Colon (tissue), 2 donors: ENCODE results near the gene OR51F2.
"Not testable (repeated sequence)": the region's sequence is repeated elsewhere in the genome, so short reads cannot be mapped to it uniquely, and the experiment has no call there.

Source experiments
- FAIRE-seq: peaks from 2 replicates; lab custom pipeline; 2012; peaks lifted over from hg19 to GRCh38; lab: Jason Lieb, UNC
- donor health status: control.
- donor health status: control.

The OR51F2 gene, protein sequence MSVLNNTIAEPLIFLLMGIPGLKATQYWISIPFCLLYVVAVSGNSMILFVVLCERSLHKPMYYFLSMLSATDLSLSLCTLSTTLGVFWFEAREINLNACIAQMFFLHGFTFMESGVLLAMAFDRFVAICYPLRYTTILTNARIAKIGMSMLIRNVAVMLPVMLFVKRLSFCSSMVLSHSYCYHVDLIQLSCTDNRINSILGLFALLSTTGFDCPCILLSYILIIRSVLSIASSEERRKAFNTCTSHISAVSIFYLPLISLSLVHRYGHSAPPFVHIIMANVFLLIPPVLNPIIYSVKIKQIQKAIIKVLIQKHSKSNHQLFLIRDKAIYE

DNA sequence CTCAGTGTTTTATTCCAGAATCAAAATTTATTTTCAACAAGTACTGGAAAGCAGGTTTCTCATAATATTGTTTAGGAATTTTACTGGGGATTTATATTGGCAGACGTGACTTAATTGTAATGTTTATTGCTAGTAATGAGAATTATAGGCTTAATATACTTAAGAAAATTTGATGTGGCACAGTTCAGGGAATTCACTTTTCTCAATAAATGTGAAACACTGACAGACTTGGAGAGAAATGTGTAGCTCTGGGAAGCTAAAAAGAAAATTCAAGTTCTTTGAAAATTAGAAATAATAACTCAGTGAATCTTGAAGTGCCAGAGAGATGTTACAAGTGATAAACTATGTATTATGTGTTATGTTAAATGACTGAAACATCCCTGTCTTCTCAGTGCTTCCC lies at the start of gene OR51F2:
Gene OR51F2, plus strand, starts transcription at position 301 of the 400 bp plus-strand sequence. CDS start 101 bp downstream, outside the sequence.
- FAIRE-seq, result no peak

DNA sequence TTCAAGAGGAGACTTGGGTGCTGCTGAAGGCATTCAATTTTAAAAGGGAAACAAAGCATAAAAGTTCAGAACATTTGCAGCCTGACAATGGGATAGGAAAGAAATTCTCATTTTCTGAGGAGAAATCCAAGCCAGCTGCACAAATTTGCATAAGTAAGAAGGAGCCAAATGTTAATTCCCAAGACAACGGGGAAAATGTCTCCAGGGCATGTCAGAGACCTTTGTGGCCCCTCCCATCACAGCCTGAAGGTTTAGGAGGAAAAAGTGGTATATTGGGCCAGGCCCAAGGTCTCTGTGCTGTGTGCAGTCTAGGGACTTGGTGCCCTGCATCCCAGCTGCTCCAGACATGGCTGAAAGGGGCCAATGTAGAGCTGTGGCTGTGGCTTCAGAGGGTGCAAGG lies 38.7 kb upstream of the OR51F2 start:
- no peak for FAIRE-seq

DNA sequence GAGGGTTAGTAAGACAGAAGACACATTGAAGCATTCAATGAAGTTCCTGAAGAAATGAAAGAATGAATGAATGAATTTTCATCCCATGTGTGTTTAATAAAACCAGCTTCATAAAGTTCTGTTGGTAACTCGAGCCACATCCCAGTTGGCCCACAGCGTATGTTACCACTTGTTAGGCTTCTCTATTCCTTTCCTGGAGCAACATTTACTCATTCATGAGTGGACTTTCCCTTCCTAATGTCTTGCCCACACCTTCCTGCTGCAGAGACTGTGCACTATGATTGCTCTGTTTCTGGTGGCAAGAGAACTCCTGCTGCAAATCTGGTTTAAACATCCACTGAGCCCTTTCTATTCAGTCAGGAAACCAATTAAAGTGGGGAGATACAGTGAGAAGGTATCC lies 23.9 kb upstream of the OR51F2 start:
- no peak for FAIRE-seq

DNA sequence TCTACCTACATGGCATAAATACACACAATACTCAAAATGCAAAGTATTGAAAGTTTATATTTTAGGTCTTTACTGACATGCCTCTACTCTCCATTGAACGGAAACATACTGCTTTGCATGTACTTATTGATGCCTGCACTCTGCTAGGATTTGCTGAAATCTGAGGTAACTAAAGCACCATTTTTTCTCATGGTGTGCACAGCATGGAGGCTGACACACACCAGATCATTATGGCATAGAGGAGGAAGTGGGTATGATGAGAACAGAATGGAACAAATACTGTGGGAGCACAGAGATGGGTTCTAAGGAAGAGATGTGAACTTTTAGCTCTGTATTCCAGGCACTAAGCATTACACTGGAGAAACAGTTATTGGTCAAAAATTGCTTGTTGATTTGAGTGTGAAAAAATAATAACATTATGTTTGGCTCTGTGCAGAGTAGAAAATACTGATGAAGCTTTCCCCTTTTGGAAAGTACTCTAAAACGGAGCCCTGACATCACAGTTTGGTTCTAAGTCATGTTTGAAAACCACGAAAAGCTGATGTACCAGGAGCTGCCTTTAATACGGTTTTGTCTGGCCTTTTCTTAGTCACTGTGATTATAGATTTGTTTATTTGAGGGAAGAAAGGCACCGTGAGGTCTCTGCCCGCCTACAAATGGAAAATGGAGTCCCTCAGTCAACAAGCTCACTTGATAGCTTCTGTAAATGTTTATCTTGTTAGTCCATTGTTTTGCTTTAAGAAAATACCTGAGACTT lies 22.5 kb upstream of the OR51F2 start:
- FAIRE-seq, result no peak

DNA sequence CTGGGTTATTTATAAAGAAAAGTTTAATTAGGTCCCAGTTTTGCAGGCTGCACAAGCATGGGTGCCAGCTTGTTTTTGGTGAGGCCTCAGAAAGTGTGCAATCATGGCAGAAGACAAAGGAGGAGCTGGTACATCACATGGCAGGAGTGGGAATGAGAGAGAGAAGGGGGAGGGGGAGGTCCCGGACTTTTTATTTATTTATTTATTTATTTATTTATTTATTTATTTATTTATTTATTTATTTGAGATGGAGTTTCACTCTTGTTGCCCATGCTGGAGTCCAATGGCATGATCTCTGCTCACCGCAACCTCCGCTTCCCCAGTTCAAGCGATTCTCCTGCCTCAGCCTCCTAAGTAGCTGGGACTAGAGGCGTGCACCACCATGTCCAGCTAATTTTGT lies 19.8 kb upstream of the OR51F2 start:
- FAIRE-seq, result not testable (repeated sequence)

DNA sequence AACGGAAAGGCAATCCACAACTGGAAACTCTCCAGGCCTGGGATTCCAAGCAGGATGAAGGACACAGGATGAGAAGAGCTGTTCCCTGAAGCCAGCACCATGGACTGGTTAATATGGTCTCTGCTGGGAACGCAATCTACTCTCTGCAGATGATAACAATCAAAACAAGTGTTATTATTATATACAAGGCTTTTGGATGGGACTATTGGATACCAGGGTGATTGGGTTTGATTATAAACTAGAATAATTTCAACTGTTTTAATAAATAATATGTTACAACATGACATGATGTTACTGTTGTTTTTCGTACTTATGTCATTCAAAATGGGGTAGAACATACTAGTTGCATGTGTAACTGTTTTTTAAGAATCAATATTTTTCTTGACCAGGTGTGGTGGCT lies 16.8 kb upstream of the OR51F2 start, which contains the start of gene OR52R1:
Gene OR52R1, minus strand, starts transcription at position 101 of the 400 bp plus-strand sequence. Its CDS starts 0 bp downstream, at position 101.
- FAIRE-seq, result no peak

DNA sequence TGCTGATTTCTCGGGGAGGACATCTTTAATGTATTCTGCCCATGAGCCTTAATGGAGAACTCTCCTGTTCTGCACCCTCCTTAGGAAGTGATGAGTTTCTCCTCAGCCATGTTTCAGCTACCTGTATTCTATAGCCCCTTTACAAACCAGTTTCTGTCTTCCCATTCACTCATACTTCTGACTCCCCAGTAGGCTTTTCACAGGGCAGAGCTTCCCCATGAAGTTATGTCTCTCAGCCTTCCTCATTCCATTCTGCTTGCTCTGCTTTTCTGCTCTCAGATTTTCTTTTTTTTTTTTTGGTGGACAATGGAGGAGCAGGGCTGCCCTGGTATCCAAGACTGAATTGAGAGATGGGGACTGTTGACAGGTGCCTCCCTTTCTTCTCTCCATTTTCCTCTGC lies 12.6 kb upstream of the OR51F2 start:
- no peak for FAIRE-seq

DNA sequence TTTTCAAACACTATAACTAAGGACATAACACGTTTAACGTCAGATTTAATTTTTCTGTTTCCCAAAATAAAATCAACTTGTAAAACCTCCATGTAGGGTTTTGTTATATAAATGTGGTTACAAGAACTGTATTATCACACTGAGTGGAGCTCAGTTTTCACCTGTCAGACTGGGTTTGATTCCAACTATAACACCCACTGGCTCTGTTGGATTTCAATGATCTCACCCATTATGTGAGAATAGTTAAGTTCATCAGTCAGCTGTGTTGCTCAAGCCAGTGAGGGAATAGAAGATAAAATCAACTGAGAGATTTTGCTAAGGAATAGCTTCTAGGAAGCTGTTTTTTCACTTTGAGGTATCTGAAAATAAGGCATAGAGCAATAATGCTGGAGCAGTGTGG lies 11.9 kb upstream of the OR51F2 start:
- no peak for FAIRE-seq

DNA sequence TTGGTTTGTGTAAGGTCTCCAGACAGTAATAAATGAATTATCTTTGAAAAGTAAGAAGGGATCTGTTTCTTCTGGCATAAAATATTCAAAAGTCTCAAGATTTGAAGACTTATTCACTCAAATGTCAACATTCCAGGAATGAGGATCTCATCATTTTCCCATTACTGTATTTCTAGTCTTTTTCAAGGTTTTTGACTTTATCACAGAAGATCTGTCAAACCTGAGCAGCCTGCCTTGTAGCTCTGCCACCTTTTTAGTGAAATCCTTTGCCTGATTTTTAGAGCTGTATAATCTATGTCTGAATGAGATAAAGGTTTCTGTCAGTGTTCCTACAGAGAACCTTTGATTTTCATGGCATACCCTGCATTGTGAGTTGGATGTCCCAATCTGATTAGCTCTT lies 4.0 kb downstream of the OR51F2 start:
- FAIRE-seq, result no peak

DNA sequence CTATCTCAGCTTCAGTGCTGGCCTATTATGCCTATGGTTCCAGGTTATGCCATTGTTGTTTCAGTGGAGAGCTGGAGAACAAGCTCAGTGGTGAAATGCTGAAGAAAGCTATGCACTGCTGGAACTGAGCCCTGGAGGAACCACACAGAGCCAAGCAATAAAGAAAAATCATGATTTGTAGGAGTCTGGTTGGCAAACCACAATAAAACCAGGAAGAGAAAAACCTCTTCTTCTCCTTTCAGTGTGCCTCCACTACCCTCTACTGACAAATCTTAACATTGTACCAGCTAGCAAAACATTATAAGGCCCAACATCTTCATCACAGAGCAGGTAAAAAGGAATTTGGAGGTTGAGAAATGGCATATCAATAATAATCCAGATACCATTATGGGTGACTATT lies 5.3 kb downstream of the OR51F2 start:
- no peak for FAIRE-seq

DNA sequence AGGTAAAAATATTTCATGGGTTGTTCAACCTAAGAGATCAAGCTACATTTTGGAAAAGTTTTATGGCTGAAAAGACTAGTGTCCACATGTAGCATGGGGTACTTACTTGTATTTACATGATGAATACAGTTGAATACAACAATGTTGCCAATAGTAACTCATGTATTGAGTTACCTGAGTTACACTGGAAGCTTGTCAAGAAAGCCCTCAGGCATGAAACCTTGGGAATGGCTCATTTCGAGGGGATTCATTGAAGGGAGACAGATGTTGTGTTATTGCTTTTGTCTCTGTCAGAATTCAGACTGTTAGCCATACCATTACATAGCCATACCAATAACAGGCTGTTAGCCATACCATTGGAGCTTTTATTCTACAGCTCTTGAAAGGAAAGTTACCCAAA lies 9.2 kb downstream of the OR51F2 start:
- FAIRE-seq, result no peak

DNA sequence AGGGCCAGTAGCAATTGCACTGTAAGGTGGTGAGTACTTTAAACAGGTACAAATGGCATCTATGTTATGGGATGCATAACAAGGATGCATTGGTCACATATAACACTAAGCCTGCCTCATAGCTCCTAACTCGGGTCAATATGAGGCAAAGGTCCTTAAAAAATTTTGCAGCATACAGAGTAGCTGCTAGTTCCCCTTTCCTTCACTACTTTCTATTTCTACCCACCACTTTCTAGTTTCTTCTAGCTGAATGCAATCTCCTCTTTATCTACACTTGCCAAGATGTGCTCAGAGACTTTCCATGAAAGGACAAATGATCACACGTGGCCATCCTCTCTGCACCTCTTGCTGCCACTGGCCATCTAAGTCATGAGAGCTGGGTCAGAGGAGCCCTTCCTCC lies 9.8 kb downstream of the OR51F2 start:
- no peak for FAIRE-seq

DNA sequence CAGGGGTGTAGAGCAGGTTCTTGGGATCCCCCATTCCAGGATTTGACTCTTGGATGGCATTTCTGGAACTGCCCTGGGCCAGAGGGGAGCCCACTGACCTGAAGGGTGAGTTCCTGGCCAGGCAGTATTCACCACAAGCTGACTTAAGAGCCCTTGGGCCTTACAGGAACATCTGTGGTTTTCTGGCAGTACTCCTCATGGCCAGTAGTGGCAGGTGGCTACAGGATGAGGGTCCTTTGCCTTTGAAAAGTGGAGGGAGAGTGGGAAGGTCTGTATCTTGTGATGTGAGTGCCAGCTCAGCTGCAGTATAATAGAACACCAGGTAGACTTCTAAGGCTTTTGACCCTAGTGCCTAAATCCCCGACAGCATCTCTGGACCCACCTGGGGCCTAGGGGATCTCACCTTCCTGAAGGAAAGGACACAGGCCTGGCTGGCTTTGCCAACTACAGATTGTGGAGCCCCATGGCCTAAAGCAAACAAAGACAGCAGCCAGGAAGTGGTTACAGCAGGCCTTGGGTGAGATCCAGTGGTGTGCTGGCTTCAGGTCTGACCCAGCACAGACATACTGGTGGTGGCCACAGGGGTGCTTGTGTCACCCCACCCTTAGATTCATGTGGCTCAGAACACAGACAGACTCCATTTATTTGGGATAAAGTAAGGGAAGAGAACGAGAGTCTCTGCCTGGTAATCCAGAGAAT lies 18.9 kb downstream of the OR51F2 start:
- no peak for FAIRE-seq

DNA sequence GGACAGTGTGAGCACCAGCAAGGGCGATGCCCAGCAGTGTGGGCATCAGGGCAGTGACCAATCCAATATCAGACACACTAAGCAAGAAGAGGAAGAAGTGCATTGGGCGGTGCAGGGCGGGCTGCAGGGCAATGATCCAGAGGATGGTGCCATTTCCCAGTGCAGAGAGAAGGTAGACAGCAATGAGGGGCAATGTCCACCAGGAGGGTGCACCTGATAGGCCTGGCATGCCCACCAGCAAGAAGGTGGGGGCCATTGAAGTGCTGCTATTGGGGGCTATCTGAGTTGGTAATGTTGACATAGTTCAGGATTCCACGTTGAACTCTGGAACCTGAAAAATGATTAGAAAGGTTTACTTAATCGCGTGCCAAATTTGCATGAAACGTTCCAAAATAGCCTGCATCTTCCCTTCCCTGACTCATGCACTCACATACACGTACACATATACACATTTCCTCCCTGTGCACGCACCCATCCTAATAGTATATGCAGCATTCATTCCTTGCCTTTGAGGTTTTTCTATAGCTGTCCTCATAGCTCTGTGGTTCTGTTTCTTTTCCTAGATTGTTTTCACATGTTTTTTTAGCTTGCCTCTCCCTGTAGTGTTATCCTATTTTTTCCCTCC lies 27.9 kb downstream of the OR51F2 start, which contains the start of gene OR51S1:
Gene OR51S1, minus strand, starts transcription at position 301 of the 625 bp plus-strand sequence. Its CDS starts 0 bp downstream, at position 301.
- FAIRE-seq, result no peak

DNA sequence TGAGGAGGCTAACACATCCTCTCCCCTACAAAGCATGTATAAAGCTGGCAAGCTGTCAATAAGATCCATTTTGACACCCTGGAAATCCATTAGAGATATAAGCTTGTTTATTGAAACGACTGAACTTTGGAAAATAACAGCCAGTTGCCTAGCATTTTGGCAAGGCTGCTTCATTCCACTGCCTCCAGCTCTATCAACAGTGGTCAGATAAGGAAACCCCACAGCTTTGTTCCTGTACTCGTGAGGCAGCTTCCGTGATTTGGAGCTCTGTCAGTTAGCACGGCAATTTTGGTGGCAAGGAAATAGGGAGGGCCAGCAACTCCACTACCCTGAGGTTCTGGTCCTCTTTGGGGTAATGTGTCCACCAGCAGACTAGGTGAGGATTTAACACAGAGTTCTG lies 29.9 kb downstream of the OR51F2 start:
- no peak for FAIRE-seq

DNA sequence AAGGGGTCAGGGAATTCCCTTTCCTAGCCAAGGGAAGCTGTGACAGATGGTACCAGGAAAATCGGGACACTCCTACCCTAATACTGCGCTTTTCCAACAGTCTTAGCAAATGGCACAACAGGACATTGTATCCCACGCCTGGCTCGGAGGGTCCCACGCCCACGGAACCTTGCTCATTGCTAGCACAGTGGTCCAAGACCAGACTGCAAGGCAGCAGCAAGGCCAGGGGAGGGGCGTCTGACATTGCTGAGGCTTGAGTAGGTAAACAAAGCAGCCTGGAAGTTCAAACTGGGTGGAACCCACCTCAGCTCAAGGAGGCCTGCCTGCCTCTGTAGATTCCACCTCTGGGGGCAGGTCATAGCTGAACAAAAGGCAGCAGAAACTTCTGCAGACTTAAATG lies 33.2 kb downstream of the OR51F2 start:
- FAIRE-seq, result not testable (repeated sequence)

DNA sequence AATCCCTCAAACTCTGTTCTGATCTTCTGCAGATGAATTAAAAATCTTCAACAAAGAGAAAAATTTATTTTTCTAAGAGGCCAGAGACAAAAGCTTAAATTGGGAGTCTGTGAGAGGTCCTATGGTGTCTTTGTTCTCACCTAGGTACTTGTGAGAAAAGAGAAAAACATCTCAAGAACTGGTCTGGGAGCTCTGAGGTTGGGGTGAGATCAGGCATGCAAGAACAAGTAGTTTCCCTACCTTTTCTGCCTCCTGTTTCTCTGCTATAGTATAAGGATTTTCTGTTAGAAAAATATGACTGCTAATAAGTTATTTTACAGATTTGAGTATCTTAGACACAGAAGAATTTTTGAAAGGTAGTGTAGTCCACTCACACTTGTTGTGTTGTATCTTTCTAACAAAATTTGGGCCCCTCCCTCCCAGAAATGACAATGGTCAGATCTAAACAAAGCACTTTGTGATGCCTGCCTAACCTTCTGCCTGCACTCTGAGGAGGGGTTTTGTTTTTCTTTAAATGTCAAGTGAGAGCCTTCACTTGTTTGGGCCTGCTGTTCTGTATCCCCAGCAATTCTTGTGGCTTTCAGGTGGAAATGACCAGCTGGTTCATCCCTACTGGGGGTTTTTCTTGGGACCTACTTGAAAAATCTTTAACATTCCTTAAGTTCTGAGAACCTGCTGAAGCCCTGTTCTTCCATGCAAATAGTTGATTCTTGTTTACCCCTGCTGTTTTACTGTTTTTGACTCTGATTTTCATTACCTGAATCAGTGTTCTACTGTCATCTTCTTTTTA lies 41.5 kb downstream of the OR51F2 start:
- no peak for FAIRE-seq

DNA sequence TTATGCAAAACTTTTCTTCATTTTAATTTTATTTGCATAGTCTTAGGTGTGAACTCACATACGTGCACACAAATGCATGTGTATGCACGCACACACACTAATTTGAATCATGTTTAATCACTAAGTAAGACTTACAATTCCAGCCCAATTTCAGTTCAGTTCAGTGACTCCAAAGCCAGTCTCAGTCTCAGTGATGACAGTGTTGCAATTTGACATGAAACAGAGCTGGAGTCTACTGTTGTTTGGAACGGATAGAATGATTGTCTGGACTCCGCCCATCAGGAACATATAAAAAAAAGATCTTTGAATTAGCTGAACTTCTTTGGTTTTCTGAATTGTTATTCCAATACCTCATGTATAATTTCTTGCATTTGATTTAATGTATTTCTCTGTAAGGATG lies 42.8 kb downstream of the OR51F2 start:
- FAIRE-seq, result no peak

DNA sequence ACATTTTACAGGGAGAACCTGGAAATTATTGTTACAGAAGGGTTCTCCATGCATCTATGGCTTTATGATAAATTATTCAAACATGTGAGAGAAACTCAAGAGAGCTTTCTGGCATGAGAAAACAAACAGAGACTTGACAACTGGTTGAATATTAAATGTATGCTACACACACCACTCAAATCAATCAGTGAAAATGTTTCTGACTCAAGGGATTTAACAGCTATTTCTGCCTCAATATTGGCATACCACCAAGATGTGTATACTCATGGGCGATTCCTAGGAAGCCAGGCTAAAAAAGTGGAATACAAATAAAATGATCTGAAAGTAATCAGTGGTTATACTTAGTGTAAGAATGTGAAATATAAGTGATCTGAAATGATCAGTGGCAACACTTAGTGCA lies 44.7 kb downstream of the OR51F2 start:
- no peak for FAIRE-seq
